Transverse colon (tissue), 4 donors: ENCODE data around the gene ZNF644.

Source experiments
- POLR2A ChIP-seq: fragments of 450-650 bp; IDR thresholded peaks from one replicate; pipeline ENCODE4 v1.6.1; 2016; ENCODE audit warnings: antibody characterized with exemption, mild to moderate bottlenecking, moderate library complexity
- POLR2AphosphoS5 ChIP-seq, 3 donors: sonication (generic); formaldehyde crosslinking; IDR thresholded peaks; one replicate each; pipeline ENCODE4 v1.6.1; 2016; ENCODE audit warnings: antibody characterized with exemption in 3 of 3
- TF ChIP-seq, protein P1 (sequence below), 5 experiments: fragments of 200-600 bp in 3 of 5; fragments of 450-650 bp in 2 of 5; sonication (generic) in 3 of 5; IDR thresholded peaks; 1 replicate in 2 of 5; 2 replicates in 3 of 5; pipeline ENCODE4 v1.5.1; 2016 to 2017; ENCODE audit warnings: antibody characterized with exemption in 5 of 5, inconsistent platforms in 3 of 5, mild to moderate bottlenecking in 2 of 5, moderate library complexity in 1 of 5

DNA sequence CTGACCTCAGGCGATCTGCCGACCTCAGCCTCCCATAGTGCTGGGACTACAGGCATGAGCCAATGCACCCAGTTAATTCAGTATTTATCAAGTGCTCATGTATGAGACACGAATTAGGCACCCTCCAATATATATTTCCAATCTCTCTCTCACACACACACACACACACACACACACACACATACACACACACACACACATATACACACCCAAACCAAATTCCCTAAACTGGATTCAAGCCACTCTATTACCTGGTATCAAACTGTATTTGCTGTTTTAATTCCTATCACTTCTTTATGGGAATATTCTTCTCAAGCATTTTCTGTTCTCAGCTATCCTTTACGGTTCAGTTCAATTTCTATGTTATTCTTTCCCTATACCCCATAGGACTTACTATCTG lies 8.5 kb downstream of the ZNF644 start:
- TF ChIP-seq POLR2A (no peak), POLR2AphosphoS5 (IDR thresholded peaks at IDR 0.05) (no peak)
- TF ChIP-seq, protein P1, sequence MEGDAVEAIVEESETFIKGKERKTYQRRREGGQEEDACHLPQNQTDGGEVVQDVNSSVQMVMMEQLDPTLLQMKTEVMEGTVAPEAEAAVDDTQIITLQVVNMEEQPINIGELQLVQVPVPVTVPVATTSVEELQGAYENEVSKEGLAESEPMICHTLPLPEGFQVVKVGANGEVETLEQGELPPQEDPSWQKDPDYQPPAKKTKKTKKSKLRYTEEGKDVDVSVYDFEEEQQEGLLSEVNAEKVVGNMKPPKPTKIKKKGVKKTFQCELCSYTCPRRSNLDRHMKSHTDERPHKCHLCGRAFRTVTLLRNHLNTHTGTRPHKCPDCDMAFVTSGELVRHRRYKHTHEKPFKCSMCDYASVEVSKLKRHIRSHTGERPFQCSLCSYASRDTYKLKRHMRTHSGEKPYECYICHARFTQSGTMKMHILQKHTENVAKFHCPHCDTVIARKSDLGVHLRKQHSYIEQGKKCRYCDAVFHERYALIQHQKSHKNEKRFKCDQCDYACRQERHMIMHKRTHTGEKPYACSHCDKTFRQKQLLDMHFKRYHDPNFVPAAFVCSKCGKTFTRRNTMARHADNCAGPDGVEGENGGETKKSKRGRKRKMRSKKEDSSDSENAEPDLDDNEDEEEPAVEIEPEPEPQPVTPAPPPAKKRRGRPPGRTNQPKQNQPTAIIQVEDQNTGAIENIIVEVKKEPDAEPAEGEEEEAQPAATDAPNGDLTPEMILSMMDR (IDR thresholded peaks at IDR 0.05), result no peak
